HG03457 (cell line): ENCODE data around the gene NCOA3.
"Not testable (repeated sequence)": the region's sequence is repeated elsewhere in the genome, so short reads cannot be mapped to it uniquely, and the experiment has no call there.

Source experiments
- ATAC-seq: cut with Tn5 transposase; IDR thresholded peaks from one replicate; pipeline ENCODE4 v1.9.1; 2021; ENCODE audit warnings: moderate number of reproducible peaks; ENCODE audit not compliant: unreplicated experiment

Gene NCOA3

DNA sequence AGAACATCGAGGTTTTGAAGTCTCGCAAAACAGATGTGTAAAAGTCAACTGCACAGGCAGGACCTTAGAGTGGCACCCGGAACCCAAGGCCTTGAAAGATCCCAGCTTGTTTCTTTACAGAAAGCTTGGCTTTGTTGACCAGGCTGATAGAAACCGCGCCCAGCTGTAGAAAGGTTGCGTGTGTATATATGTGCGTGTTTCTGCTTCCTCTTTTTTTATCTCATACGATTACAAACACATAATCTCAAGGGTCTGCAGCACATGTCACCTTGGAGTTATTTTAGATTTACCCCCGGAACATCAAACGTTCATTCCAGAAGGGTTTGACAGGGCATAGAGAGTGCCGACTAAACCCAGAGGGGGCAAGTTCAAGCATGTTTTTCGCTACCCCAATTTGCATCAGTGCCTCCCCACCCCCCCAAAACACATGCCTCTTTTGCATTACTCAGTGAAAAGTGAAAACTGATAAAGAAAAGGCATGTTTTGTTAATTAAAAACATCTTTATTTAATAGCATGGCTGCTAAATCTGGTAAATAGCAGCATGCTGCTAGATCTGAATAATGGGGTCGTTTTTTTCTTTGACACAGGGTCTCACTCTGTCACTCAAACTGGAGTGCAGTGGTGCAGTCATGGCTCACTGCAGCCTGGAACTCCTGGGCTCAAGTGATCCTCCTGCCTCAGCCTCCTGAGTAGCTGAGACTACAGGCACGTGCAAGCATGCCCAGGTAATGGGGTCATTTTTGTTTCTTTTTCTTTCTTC, 33.2 kb upstream of the NCOA3 start:
- ATAC-seq, result peak; percentile 54

GRCh38 chr20:47475419-47476044, 26.2 kb upstream of the NCOA3 start:
- ATAC-seq, result no peak

DNA sequence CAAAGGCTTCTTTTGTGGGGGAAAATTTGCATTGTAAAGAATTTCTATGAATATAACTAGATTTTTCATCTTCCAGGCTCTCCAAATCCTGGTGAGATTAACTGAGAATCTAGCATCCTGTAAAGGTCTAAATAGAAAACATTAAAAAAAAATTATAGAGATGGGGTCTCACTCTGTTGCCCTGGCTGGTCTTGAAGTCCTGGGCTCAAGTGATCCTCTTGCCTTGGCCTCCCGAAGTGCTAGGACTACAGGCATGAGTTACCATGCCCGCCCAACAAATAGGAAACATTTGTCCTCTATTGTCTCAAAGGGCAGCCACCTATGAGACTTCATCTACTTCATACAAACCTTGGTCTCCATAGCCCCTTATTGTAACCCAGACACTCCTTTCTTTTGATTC, 25.2 kb upstream of the NCOA3 start:
- no peak for ATAC-seq

- ATAC-seq, result no peak
These were observed 22.6 kb upstream of the NCOA3 start for GRCh38 chr20:47479093-47479492.

DNA sequence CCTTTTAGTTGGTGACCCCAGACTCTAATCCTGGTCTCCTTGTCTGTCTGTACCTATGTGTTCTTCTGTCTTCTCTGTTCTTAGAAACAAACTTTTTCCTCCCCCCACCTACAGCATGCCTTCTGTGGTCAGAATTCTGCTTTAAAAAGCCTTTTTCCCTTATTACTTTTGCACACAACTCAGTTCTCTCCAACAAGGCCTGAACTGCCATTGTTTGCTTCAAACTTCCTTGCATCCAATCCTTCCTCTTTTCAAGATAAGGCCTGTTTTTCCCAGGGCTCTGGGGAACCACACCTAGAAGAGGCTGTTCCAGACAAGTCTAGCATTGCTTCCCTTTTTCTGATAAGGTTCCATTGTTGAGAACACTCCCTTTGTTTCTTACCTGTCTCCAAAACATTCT, 22.2 kb upstream of the NCOA3 start:
- no peak for ATAC-seq

DNA sequence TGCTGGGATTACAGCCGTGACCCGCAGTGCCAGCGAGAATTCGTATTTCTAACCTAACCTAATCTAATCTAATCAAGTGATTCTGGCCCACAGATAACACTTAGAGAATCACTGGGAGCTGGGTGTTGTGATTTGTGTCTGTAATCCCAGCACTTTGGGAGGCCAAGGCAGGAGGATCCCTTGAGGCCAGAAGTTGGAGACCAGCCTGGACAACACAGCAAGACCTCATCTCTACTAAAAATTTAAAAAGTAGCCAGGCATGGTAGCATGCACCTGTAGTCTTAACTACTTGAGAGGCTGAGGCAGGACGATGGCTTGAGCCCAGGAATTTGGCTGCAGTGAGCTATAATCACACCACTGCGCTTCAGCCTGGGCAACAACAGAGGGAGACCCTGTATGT, 21.4 kb upstream of the NCOA3 start:
- ATAC-seq, result no peak

- ATAC-seq, result no peak
These were observed 21.0 kb upstream of the NCOA3 start for GRCh38 chr20:47480705-47481104.

GRCh38 chr20:47481330-47482216, 20.1 kb upstream of the NCOA3 start:
- ATAC-seq, result no peak

DNA sequence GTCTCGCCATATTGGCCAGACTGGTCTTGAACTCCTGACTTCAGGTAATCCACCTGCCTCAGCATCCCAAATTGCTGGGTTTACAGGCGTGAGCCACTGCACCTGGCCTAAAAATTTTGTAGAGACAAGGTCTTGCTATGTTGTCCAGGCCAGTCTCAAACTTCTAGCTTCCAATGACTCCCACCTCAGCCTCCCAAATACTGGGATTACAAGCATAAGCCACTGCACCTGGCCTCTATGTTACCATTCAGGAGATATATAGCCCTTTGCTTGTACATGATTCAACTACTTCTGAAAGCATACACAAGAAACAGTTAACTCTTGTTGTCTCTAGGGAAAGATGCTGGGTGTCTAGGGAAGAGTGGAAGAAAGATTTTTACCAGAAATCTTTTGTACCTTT, 19.0 kb upstream of the NCOA3 start:
- no peak for ATAC-seq

DNA sequence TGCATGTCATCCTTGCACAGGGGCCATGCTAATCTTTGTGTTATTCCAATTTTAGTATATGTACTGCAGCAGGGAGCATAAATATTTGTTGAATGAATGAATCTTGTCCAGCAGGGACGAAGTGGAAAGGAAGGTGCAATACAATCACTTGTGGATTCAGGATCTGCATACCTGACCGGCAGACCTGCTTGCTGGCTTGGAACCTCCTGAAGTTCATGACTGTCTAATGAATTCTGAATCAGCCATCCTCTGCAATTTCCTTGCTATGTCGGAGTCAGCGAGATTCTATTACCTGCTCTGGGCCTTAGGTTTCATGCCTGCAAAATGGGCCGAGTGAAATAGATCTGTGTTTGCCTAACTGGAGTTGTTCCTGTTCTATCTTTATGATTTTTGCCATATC, 17.4 kb upstream of the NCOA3 start:
- ATAC-seq, result no peak

- peak; percentile 70 for ATAC-seq
These were observed 14.3 kb upstream of the NCOA3 start for GRCh38 chr20:47487175-47487917.

DNA sequence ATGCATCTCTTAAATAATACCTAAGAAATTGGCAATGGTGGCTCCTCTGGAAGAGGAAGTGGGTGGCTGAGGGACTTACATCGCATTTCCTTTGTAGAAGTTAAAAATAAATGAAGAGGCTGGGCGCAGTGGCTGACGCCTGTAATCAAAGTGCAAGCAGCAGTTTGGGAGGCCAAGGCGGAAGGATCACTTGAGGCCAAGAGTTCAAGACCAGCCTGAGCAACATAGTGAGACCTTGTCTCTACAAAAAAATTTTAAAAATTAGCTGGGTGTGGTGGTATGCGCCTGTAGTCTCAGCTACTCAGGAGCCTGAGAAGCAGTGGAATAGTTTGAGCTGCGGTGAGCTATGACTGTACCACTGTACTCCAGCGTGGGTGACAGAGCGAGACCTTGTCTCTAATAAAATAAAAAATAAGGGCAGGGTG, 12.2 kb upstream of the NCOA3 start:
- ATAC-seq, result no peak

GRCh38 chr20:47490795-47491194, 10.9 kb upstream of the NCOA3 start:
- no peak for ATAC-seq

DNA sequence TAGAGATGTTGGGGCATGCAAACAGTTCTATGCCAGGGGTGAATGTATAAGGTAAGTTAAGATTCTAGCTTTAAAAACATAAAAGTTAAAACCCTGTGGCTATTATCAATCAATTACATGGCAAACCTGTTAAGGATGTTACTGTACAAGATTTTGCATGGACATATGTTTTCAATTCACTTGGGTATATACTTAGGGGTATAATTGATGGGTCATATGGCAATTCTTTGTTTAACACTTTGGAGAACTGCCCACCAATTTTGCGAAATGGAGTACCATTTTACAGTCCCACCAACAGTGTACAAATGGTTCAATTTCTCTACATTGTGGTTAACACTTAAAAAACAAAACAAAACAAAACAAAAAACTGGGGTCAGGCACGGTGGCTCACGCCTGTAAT, 9.4 kb upstream of the NCOA3 start:
- ATAC-seq, result no peak

GRCh38 chr20:47493175-47493962, 8.3 kb upstream of the NCOA3 start:
- ATAC-seq, result no peak

DNA sequence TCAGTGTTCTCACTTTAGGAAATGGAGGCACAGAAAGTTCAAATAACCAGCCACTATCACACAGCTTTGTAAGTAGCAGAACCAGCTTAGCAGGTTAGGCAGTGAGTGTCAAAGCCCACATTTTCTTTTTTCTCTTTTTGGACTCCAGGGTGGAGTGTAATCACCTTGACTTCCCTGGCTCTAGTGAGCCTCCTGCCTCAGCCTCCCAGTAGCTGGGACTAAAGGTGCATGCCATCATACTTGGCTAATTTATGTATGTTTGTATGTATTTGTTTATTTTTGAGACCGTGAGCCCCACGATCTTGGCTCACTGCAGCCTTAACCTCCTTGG, 7.8 kb upstream of the NCOA3 start:
- ATAC-seq, result no peak

DNA sequence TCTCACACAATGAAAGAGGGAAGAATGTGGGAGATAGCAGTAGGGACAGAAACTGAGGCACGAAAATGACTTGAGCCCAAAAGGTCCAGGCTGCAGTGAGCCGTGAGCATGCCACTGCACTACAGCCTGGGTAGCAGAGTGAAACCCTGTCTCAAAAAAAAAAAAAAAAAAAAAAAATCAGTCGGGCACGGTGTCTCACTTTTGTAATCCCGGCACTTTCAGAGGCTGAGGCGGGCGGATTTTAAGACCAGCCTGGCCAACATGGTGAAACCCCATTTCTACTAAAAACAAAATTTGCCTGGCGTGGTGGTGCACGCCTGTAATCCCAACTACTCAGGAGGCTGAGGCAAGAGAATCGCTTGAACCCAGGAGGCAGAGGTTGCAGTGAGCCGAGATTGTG, 7.1 kb upstream of the NCOA3 start:
- not testable (repeated sequence) for ATAC-seq

DNA sequence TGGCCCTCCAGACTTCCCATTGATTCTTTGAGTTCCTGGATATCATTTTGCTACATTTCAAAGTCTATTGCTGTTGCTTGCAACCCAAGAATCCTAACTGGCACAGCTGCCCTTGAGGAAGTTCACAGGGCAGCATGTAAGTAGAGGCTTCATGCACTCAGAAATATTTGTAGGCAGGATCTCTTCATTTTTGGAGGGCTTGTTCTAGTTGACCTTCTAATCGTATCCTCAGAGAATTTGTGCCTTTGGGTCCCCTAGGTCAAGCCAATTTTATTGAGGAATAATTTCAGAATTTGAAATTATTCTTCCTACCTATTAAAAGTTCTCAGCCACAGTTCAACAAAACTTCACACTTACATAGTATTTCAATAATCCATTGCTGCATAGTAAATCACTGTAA, 5.6 kb upstream of the NCOA3 start:
- ATAC-seq, result no peak

GRCh38 chr20:47498606-47499005, 3.1 kb upstream of the NCOA3 start:
- no peak for ATAC-seq

DNA sequence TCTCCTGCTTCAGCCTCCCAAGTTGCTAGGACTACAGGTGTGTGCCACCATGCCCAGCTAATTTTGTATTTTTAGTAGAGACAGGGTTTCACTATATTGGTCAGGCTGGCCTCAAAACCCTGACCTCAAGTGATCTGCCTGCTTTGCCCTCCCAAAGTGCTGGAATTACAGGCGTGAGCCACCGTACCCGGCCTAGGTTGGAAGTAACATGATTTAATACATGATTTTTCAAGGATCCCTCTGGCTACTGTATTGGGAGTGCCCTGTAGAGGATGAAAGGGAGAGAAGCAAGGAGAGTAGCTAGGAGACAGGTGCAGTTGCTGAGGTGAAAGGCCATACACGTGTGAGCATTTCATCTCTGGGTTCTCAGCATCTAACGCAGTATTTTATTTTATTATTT, 2.6 kb upstream of the NCOA3 start:
- ATAC-seq, result no peak
